ENCODE measurements around the gene SLC16A8. TPM values are rescaled to one million over a fixed set of nuclear protein-coding genes. Genes with fewer than 3 reads are reported as not detected.

Gene SLC16A8
- total and polyA plus RNA-seq, 9 donors, result 0.39 to 0.52 TPM; not detected in 7

GRCh38 chr22:38115423-38116205 is 31.6 kb upstream of the SLC16A8 start:
- TF ChIP-seq CTCF (IDR thresholded peaks at IDR 0.05), result no peak
- no peak for TF ChIP-seq EP300 (IDR thresholded peaks at IDR 0.05)
- no peak for TF ChIP-seq POLR2A (IDR thresholded peaks at IDR 0.05)
- H3K27ac ChIP-seq, result no peak overlapping the region
- DNase-seq, result no peak
- no peaks in the 10 kb centered on the region for H3K9me3 ChIP-seq
- WGBS, 3 donors, result 93 to 96% (median 95%) methylated on average over 31 of the region's 31 CpGs
- no peaks in the 10 kb centered on the region for H3K4me1 ChIP-seq (ENCODE audit: insufficient read depth)
- intact Hi-C loops (cut with DNase I), result loop anchor here in 1 of 4 donors (10.0 kb wide), 1 partner anchor 61 kb away; the partner anchor contains the start of gene PICK1
- no peaks in the 10 kb centered on the region for H3K27me3 ChIP-seq
- no peak overlapping the region for H3K4me3 ChIP-seq
- H3K36me3 ChIP-seq, result no peaks in the 10 kb centered on the region

GRCh38 chr22:38114484-38115398 is 30.8 kb upstream of the SLC16A8 start:
- no peaks in the 10 kb centered on the region for H3K36me3 ChIP-seq
- intact Hi-C loops (cut with DNase I), result loop anchor here in 2 of 4 donors (5.0 to 10.0 kb wide), 2 partner anchors 60 to 238 kb away; partner anchors contain the start of gene PICK1 (in 1 of the 2)
- H3K4me1 ChIP-seq (ENCODE audit: insufficient read depth), result no peaks in the 10 kb centered on the region
- TF ChIP-seq EP300 (IDR thresholded peaks at IDR 0.05), result no peak
- no peak for TF ChIP-seq POLR2A (IDR thresholded peaks at IDR 0.05)
- TF ChIP-seq CTCF (IDR thresholded peaks at IDR 0.05), result peak; percentile 74 to 89 (median 78)
- no peak overlapping the region for H3K27ac ChIP-seq
- no peak overlapping the region for H3K4me3 ChIP-seq
- peak; percentile 74 to 90 (median 85) for DNase-seq
- H3K9me3 ChIP-seq, result no peaks in the 10 kb centered on the region
- no peaks in the 10 kb centered on the region for H3K27me3 ChIP-seq
- 50 to 63% (median 50%) methylated on average over 26 to 32 of the region's 32 CpGs for WGBS, 3 donors

GRCh38 chr22:38112381-38112780 is 28.4 kb upstream of the SLC16A8 start:
- TF ChIP-seq POLR2A (IDR thresholded peaks at IDR 0.05) (no peak), CTCF (IDR thresholded peaks at IDR 0.05) (no peak)
- DNase-seq, result no peak
- Histone ChIP-seq H3K27ac (no peak overlapping the region), H3K4me1 (ENCODE audit: insufficient read depth) (no peaks in the 10 kb centered on the region), H3K36me3 (no peaks in the 10 kb centered on the region), H3K27me3 (no peaks in the 10 kb centered on the region), H3K9me3 (no peaks in the 10 kb centered on the region), H3K4me3 (no peak overlapping the region)
- WGBS, 3 donors, result 89 to 93% (median 92%) methylated on average over 14 to 22 of the region's 22 CpGs
- intact Hi-C loops (cut with DNase I), result loop anchor here in 2 of 4 donors (5.0 to 10.0 kb wide), 2 partner anchors 58 to 240 kb away; partner anchors contain the start of gene PICK1 (in 1 of the 2)

GRCh38 chr22:38111925-38112355 is 28.0 kb upstream of the SLC16A8 start:
- intact Hi-C loops (cut with DNase I), result loop anchor here in 2 of 4 donors (5.0 to 10.0 kb wide), 2 partner anchors 57 to 240 kb away; partner anchors contain the start of gene PICK1 (in 1 of the 2)
- no peak overlapping the region for H3K4me3 ChIP-seq
- WGBS, 3 donors, result 72 to 84% (median 73%) methylated on average over 10 to 11 of the region's 11 CpGs
- H3K27me3 ChIP-seq, result no peaks in the 10 kb centered on the region
- H3K27ac ChIP-seq, result no peak overlapping the region
- DNase-seq, result no peak
- no peak for TF ChIP-seq CTCF (IDR thresholded peaks at IDR 0.05)
- TF ChIP-seq POLR2A (IDR thresholded peaks at IDR 0.05), result no peak
- no peak for TF ChIP-seq EP300 (IDR thresholded peaks at IDR 0.05)
- no peaks in the 10 kb centered on the region for H3K9me3 ChIP-seq
- H3K36me3 ChIP-seq, result no peaks in the 10 kb centered on the region
- no peaks in the 10 kb centered on the region for H3K4me1 ChIP-seq (ENCODE audit: insufficient read depth)
